Measurements from ENCODE around the gene ANKRD29.

GRCh38 chr18:23652232-23652631, 10.5 kb downstream of the ANKRD29 start:
- TF ChIP-seq CTCF (conservative IDR thresholded peaks at IDR 0.05), result no peak
- TF ChIP-seq EZH2 (IDR thresholded peaks at IDR 0.05; ENCODE audit: low read depth), result no peak
